SK-N-SH treated with all-trans-retinoic acid at 6 μM for 48 hours (cell line): ENCODE data around the gene OBP2A.
"Not testable (repeated sequence)": the region's sequence is repeated elsewhere in the genome, so short reads cannot be mapped to it uniquely, and the experiment has no call there.

ENCODE experiments used
- BACH2 ChIP-seq: fragments of 250-450 bp; sonication (Bioruptor Pico); IDR thresholded peaks from 2 replicates; pipeline ENCODE4 v1.9.0; 2021; ENCODE audit warnings: mild to moderate bottlenecking, borderline replicate concordance
- ZFP30 ChIP-seq: fragments of 450-650 bp; formaldehyde crosslinking; IDR thresholded peaks from 2 replicates; pipeline ENCODE4 v1.5.0; 2022; ENCODE audit warnings: mild to moderate bottlenecking, moderate library complexity

- TF ChIP-seq ZFP30 (CRISPR knock-in tag); BACH2: not testable (repeated sequence)
These were observed 2.5 kb upstream of the OBP2A start for GRCh38 chr9:135543262-135543894.
